Endometrium (tissue), 2 donors: ENCODE results near the gene BHLHE41.

Experiments
- FAIRE-seq: peaks from 2 replicates; lab custom pipeline; 2012; peaks lifted over from hg19 to GRCh38; lab: Jason Lieb, UNC
- donor health status: control.
- donor health status: control.

The BHLHE41 gene

GRCh38 chr12:26124446-26125399, at the start of gene BHLHE41:
Gene BHLHE41, minus strand, starts transcription at chr12:26125037. Its CDS starts 258 bp downstream, at chr12:26124779.
- FAIRE-seq = no peak

- FAIRE-seq = no peak
Observed at GRCh38 chr12:26172946-26173552, 48.2 kb upstream of the BHLHE41 start.

- FAIRE-seq = no peak
Observed at GRCh38 chr12:26172539-26172938, 47.7 kb upstream of the BHLHE41 start.

GRCh38 chr12:26172013-26172412, 47.2 kb upstream of the BHLHE41 start:
- FAIRE-seq = no peak

- FAIRE-seq = no peak
Observed at GRCh38 chr12:26164118-26164517, 39.3 kb upstream of the BHLHE41 start.

GRCh38 chr12:26162905-26163304, 38.1 kb upstream of the BHLHE41 start:
- no peak for FAIRE-seq

- FAIRE-seq = no peak
Observed at GRCh38 chr12:26162174-26162573, 37.3 kb upstream of the BHLHE41 start.

GRCh38 chr12:26158078-26158764, 33.4 kb upstream of the BHLHE41 start:
- FAIRE-seq = no peak

GRCh38 chr12:26157001-26157400, 32.2 kb upstream of the BHLHE41 start:
- FAIRE-seq = no peak

GRCh38 chr12:26156201-26156871, 31.5 kb upstream of the BHLHE41 start:
- no peak for FAIRE-seq

- FAIRE-seq = no peak
Observed at GRCh38 chr12:26153421-26154154, 28.8 kb upstream of the BHLHE41 start.

GRCh38 chr12:26152507-26153102, 27.8 kb upstream of the BHLHE41 start:
- FAIRE-seq = no peak

- FAIRE-seq = no peak
Observed at GRCh38 chr12:26150736-26151450, 26.1 kb upstream of the BHLHE41 start.

- no peak for FAIRE-seq
Observed at GRCh38 chr12:26149968-26150500, 25.2 kb upstream of the BHLHE41 start.

GRCh38 chr12:26148291-26148690, 23.5 kb upstream of the BHLHE41 start:
- no peak for FAIRE-seq

- no peak for FAIRE-seq
Observed at GRCh38 chr12:26143291-26143690, 18.5 kb upstream of the BHLHE41 start.

- no peak for FAIRE-seq
Observed at GRCh38 chr12:26138860-26139259, 14.0 kb upstream of the BHLHE41 start.

GRCh38 chr12:26136688-26137087, 11.9 kb upstream of the BHLHE41 start:
- FAIRE-seq = no peak

GRCh38 chr12:26135571-26135970, 10.7 kb upstream of the BHLHE41 start:
- no peak for FAIRE-seq

- no peak for FAIRE-seq
Observed at GRCh38 chr12:26135010-26135420, 10.2 kb upstream of the BHLHE41 start.
